Right renal cortex interstitium (tissue), 3 donors: ENCODE results near the gene TAF11. TPM values are rescaled to one million over a fixed set of nuclear protein-coding genes. Genes with fewer than 3 reads are reported as not detected.
"Not testable (repeated sequence)": the region's sequence is repeated elsewhere in the genome, so short reads cannot be mapped to it uniquely, and the experiment has no call there.

Source experiments
- DNase-seq, 3 donors: peaks; one replicate each; pipeline ENCODE4 v3.0.0-alpha.2; 2013; ENCODE audit warnings: low read depth in 3 of 3, low spot score in 2 of 3
- polyA plus RNA-seq, 3 donors: library from polyadenylated mRNA; unstranded; fragments of 120-200 nt; gene quantifications; one replicate each; pipeline ENCODE4 v1.2.1, GENCODE V29; 2013; ENCODE audit not compliant: insufficient read length in 3 of 3

The TAF11 gene
- polyA plus RNA-seq, 3 donors: 47.4 to 52.7 (median 52.3) TPM

DNA sequence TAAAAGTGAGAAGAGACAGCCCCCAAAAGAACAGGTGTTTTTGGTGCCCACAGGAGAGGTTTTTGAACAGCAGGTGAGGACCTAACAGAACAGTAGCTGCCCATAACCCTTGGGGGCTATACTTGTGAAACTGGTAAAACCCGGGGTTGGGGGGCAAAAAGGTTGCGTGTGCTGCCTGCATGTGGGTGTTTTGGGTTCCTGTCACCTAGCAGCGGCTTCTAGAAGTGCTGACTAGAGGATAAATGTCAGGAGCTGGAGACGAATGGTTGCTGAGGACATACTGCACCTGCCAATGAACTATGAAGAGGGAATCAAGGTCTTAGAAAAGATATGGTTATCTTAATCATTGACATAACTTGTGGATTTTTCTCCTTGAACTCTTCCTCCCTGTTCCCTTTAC lies 16.0 kb downstream of the TAF11 start:
- no peak for DNase-seq

DNA sequence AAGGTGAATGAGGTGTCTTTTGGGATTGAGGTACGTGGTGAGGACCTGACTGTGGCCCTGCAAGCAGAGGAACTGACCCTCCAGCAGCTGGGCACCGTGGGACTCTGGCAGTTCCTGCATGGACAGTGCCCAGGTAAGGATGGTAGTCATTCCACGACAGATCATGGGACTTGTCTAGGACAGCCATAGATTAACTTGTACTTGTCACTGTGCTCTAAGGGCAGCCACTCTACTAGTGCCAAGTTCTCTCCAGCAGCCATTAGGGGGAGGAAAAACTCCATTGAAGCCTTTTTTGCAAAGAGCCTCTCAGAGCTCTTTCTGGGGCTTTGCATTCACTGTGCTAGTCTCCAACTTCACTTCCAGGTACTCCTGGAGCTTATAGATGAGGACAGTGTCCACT lies 20.4 kb downstream of the TAF11 start:
- no peak for DNase-seq

DNA sequence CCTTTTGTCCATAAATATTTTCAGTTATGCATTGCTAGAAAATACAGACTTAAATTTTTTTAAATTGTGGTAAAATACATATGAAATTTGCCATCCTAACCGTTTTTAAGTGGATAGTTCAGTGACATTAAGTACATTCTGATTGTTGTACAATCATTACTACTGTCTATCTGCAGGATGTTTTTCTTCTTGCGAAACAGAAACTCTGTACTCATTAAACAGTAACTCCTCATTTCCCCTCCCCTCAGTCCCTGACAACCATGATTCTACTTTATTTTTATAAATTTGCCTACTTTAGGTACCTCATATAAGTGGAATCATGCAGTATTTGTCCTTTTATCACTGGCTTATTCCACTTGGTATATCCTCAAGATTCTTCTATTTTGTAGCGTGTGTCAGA lies 21.3 kb downstream of the TAF11 start:
- DNase-seq: no peak

DNA sequence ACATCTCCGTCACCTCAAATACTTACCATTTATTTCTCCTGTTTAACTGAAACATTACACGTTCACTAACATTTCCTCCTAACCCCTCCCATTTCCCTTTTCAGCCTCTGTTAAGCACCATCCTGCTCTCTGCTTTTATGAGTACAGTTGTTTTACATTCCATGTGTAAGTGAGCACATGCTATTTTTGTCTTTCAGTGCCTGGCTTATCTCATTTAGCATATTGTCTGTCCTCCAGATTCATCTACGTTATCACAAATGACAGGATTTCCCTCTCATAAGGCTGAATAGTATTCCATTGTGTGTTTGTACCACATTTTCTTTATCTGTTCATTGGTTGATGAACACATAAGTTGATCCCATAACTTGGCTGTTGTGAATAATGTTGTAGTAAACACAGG lies 22.7 kb downstream of the TAF11 start:
- DNase-seq: no peak

DNA sequence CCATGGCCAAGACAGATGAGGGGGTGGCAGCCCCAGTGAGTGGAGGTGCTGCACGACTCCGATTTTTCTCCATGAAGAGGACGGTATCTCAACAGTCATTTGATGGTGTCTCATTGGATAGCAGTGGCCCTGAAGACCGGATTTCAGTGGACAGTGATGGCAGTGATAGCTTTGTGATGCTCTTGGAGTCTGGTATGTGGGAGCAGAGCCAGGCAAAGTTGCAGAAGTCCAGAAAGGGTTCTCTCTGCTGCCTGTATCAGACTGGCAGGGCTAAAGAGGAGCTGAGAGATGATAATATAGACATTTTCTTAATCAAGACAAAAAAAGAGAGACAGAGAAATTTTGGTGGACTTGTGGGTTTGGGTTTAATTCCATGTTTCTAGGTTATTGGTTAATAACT lies 23.8 kb downstream of the TAF11 start:
- no peak for DNase-seq

DNA sequence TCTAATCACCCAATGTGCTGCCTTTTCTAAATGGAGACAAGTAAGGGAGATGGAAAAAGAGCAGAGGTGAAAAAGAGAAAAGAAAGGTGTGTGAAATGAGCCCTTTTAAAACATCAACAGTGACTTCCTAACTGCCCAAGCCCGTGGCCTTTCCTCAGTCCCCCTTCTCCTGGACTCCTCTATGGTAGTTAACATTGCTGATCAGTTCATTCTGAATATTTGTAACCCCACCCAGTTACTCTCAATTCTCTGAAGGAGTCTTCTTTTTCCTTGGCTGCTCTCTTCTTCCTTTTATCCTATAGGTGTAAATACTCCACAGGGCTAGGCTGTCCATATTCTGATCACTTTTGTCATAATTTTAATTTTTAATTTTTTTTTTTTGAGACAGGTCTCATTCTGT lies 27.1 kb downstream of the TAF11 start:
- DNase-seq: no peak

DNA sequence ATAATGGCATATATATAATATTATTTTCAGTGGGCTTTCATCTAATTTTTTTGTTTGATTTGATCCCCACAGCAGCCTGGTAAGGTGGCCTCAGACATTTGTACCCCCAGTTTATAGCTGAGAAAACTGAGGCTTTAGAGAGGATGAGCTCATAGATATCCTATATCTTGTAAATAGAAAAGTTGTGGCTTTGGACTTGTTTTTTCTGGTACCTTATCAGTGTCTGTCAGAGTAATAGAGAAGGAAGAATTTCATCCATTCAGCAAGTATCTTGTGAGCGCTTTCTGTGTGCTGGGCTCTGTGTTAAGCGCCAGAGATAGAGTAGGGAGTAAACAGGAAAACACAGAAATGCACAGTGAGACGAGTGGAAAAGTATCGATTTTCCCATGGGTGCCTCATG lies 27.9 kb downstream of the TAF11 start:
- no peak for DNase-seq

DNA sequence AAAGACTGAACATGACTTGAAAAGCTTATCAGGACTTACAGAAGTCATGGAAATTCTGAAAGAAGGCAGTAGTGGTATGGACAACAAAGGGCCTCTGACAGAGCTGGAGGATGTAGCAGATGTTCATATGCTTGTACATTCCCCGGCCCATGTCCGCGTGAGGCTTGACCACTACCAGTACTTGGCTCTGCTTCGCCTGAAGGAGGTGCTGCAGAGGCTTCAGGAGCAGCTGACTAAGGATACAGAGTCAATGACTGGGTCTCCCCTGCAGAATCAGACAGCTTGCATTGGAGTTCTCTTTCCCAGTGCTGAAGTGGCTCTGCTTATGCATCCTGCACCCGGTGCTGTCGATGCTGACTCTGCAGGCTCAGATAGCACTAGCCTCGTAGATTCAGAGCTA lies 29.2 kb downstream of the TAF11 start:
- no peak for DNase-seq

DNA sequence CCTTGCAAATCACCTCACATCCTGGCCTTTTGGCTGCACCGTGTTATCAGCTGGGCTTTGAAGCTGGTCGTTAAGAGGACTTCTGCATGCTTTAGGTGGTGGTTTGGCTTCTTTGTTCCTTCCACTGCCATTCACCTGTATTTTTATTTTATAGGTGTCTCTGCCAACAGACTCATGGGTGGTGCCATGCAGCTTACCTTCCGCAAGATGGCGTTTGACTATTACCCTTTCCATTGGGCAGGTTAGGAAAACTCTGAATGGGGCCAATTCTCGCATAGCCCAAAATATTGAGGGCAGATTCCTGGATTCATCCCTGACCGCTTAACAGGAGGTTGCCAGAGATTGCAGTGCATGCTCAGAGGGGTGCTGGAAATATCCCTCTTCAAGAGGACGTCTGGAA lies 32.4 kb downstream of the TAF11 start:
- DNase-seq: no peak

DNA sequence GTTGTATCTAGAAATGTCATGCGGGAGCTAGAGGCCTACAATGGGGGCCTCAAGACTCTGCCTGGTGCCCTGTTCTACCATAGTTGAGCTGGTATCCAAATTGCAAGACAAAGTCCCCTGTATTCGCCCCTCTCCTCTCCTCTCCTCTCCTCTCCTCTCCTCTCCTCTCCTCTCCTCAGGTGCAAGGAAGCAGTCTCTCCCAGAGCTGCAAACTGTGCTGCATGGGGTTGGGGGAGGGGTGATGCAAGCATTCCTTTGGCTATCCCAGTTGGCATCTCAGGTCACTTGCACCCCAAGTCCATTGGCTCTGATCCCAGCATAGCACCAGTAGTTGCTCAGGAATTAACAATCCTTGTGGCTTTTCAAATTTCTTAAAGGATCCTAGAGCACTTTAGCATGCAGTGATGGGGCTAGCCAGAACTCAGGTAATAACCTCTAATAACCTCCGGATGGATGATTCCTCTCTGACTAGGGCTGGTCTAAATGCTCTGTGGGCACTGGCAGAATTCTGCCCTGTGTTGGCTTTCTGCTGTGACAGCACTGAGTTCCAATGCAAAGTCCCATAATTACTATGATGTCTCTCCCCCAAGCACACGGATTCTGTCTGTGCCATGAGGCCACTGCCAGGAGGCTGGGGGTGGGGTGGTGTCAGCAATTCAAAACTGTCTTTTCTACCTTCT lies 35.3 kb downstream of the TAF11 start:
- DNase-seq: no peak

DNA sequence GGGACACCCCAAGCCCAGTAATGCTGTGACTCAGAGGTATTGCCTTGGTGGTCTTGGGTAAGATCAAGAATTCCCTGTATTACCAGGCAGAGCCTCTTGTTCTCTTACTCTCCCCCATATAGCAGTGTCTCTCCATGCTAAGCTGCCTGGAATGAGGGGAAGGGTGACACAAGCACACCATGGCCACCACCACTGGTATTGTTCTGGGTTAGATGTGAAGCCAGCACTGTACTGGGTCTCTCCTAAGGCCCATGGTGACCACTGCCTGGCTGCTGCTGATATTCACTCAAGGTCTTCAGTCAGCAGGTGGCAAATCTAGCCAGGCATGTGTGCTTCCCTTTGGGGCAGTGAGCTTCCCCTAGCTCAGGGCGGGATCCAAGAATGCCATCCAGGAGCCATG lies 36.5 kb downstream of the TAF11 start:
- no peak for DNase-seq

DNA sequence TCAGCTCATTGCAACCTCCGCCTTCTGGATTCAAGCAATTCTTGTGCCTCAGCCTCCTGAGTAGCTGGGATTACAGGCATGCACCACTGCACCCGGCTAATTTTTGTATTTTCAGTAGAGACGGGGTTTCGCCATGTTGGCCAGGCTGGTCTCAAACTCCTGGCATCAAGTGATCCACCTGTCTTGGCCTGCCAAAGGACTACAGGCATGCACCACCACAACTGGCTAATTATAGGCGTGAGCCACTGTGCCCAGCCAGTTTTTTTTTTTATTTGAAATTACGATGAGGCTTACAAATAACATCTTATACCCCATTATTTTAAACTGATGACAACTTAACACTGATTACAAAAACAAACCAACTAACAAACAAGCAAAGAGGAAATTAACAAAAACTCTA lies 38.8 kb downstream of the TAF11 start:
- DNase-seq: not testable (repeated sequence)

DNA sequence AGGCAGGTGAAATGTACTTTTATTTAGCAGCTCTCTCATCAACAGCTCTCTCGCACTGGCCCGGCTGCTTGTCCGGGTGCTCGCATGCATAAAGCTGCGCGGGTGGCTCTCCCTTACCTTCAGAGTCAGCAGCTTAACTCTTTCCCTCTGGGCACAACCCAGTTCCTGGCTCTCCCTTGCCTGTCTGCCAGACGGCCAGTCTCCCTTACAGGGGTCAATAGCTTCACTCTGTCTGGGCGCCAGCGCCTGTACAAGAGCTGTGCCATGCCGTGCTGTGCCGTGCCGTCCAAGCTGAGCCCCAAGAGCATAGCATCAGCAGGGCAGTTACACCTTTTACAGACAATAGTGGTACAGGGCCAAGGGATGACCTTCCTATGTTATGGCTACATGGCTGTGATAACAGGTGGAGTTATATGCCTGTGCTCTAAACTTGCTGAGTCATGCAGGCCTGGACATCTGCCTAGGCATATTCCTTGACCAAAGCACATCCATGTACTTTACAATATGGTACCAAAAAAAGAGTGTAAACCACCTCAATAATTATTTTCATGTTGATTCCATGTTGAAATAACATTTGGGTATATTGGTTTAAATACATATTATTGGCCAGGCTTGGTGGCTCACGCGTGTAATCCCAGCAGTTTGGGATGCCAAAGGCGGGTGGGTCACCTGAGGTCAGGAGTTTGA lies 48.0 kb downstream of the TAF11 start:
- DNase-seq: no peak

DNA sequence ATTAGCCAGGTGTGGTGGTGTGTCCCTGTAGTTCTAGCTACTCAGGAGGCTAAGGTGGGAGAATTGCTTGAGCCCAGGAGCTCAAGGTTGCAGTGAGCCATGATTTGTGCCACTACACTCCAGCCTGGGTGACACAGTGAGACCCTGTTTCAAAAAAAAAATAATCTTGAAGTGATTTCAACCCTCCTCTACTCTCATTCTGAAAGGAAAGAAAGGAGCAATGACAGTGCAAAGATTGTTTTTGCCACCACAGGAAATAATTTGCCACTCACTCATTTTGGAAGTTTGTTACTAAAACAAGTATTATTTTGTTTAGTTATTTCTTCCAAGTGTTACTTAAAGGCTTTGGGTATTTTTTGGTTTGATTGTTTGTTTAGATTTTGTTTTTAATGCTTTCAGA lies 50.3 kb downstream of the TAF11 start:
- no peak for DNase-seq

DNA sequence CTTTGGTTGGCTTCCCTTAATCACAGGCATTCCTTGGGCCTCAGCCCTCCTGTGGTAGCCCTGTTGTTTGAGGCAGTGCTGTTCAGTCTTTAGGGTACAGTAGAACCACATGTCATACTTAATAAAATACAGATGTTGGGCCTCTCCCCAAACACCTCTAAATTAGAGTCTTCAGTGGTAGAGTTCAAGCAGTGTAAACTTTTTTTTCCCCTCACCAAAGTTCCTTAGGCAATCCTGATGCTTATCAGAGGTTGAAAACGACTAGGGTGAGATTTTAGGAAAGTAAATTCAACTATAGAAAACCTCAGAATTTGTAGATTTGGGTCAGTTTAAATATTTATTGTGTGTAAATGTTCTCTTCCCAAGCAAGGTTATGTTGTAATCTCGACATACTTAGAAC lies 51.4 kb downstream of the TAF11 start:
- no peak for DNase-seq

DNA sequence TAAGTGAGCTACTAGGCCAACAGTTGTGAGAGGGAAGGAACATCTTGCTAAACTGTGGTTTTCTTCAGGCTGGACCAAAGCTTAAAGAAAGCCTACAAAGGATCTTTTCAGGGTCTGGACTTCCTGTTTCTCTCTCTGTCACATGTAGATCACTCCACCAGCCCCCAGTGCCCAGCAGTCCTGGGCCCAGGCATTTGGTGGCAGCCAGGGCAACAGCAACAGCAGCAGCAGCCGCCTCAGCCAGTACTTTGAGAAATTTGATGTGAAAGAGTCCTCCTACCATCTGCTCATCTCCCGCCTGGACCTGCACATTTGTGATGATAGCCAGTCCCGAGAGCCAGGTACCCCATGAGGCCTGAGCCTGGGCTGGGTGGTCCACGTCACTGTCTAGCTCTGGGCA lies 51.8 kb downstream of the TAF11 start:
- DNase-seq: no peak

DNA sequence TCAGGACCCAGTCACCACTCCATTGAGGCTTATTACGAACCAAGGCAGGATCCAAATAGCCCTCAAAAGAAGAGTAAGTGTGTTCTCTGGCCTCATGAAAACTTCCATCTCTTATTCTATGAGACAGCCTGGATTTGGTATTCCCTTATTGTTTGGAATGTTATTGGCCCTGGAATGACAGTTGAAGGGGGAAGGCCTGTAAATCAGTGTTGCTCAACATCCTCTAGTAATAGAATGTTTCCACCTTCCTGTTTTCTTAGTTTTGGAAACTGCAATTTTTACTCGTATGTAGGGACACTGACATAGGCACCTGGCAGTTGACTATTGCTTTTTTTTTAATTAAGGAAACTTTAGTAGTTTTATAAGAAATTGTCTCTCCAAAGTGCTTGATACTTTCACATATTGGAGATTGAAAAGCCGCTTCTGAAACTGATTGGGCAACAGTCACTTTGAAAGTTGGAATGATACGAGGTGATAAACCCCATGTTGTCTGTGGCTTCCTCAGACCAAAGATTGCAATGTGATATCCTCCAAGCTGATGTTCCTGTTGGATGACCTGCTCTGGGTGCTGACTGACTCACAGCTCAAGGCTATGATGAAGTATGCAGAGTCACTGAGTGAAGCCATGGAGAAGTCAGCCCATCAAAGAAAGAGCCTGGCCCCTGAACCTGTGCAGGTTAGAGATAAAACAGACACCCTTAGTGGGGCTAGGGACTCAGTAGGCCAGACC lies 52.9 kb downstream of the TAF11 start:
- no peak for DNase-seq

DNA sequence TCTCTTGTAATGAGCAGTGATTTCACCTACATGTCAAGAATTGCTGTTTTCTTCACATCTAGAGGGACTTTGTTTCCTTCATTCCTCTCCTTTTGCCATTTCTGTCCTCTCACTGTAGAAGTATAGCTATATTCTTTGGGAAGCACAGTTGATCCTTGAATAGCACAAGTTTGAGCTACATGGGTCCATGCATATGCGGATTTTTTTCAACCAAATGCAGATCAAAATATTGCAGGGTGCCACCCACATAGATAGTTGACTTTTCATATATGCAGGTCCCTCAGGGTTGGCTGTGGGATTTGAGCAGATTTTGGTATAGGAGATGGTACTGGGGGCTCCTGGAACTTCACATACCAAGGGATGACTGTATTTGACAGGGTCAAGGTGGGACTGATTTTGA lies 54.9 kb downstream of the TAF11 start:
- DNase-seq: no peak

DNA sequence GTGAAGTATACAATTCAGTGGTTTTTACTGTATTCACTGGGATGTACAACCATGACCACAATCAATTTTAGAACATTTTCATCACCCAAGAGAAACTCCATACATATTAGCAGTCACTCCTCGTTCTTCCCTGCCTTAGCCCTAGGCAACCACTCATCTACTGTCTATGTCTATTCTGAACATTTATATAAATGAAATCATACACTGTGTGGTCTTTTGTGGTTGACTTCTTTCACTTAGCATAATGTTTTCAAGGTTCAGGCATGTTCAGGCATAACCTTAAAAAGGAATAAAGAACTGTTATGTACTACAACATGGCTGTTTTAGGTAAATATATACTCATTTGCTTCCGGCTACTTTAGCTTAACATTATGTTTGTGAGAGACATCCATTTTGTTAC lies 58.7 kb downstream of the TAF11 start:
- DNase-seq: no peak
